DOHH2 (cell line): ENCODE data around the gene FAM107B.

Experiments
- CTCF ChIP-seq: fragments of 200-600 bp; sonication (generic); IDR thresholded peaks from one replicate; pipeline ENCODE4 v1.5.1; 2014; ENCODE audit warnings: antibody characterized with exemption, mild to moderate bottlenecking, low read depth, low read length; ENCODE audit not compliant: poor library complexity, severe bottlenecking
- EZH2phosphoT487 ChIP-seq: fragments of 200-600 bp; sonication (generic); IDR thresholded peaks from 2 replicates; pipeline ENCODE4 v1.6.1; 2017; ENCODE audit warnings: borderline replicate concordance, mild to moderate bottlenecking, antibody characterized with exemption, low read length, moderate library complexity, mixed read lengths

GRCh38 chr10:14528450-14528849 lies 246.2 kb downstream of the FAM107B start:
- TF ChIP-seq CTCF (no peak), EZH2phosphoT487 (no peak)
